CD4-positive, alpha-beta T cell treated with Interleukin-4 for 4 hours (primary cell): Measurements from ENCODE around the gene GDF9.

Experiments used
- DNase-seq: peaks from one replicate; pipeline ENCODE4 v3.0.0-alpha.2; 2020

The GDF9 gene

GRCh38 chr5:132866342-132867045 lies at the start of gene GDF9, which contains the start of gene UQCRQ:
Gene GDF9, minus strand, starts transcription at chr5:132866469. Its CDS starts 1,936 bp downstream, at chr5:132864533.
Gene UQCRQ, plus strand, starts transcription at chr5:132866642. Its CDS starts 240 bp downstream, at chr5:132866882.
- DNase-seq: peak; percentile 98

GRCh38 chr5:132915681-132916080 lies 49.4 kb upstream of the GDF9 start:
- DNase-seq: no peak

- DNase-seq: no peak
Observed at GRCh38 chr5:132909702-132910101, 43.4 kb upstream of the GDF9 start.

- DNase-seq: no peak
Observed at GRCh38 chr5:132907161-132907560, 40.9 kb upstream of the GDF9 start.

GRCh38 chr5:132905938-132906337 lies 39.7 kb upstream of the GDF9 start:
- no peak for DNase-seq

- no peak for DNase-seq
Observed at GRCh38 chr5:132901730-132902129, 35.5 kb upstream of the GDF9 start.

- no peak for DNase-seq
Observed at GRCh38 chr5:132901036-132901435, 34.8 kb upstream of the GDF9 start.

GRCh38 chr5:132898094-132898493 lies 31.8 kb upstream of the GDF9 start:
- no peak for DNase-seq

- no peak for DNase-seq
Observed at GRCh38 chr5:132896685-132897084, 30.4 kb upstream of the GDF9 start.

- DNase-seq: no peak
Observed at GRCh38 chr5:132895719-132896305, 29.5 kb upstream of the GDF9 start.

GRCh38 chr5:132890817-132891216 lies 24.5 kb upstream of the GDF9 start:
- no peak for DNase-seq

GRCh38 chr5:132889501-132889900 lies 23.2 kb upstream of the GDF9 start:
- DNase-seq: no peak

GRCh38 chr5:132887283-132887682 lies 21.0 kb upstream of the GDF9 start:
- no peak for DNase-seq

GRCh38 chr5:132886064-132886823 lies 20.0 kb upstream of the GDF9 start:
- no peak for DNase-seq

- no peak for DNase-seq
Observed at GRCh38 chr5:132884548-132884947, 18.3 kb upstream of the GDF9 start.

- peak; percentile 47 for DNase-seq
Observed at GRCh38 chr5:132883261-132883834, 17.1 kb upstream of the GDF9 start.

GRCh38 chr5:132877938-132878337 lies 11.7 kb upstream of the GDF9 start:
- no peak for DNase-seq

- DNase-seq: no peak
Observed at GRCh38 chr5:132877466-132877865, 11.2 kb upstream of the GDF9 start.

- DNase-seq: no peak
Observed at GRCh38 chr5:132876020-132876759, 9.9 kb upstream of the GDF9 start.

GRCh38 chr5:132873930-132874271 lies 7.6 kb upstream of the GDF9 start:
- no peak for DNase-seq

GRCh38 chr5:132873119-132873929 lies 7.1 kb upstream of the GDF9 start, which contains the start of gene LEAP2:
Gene LEAP2, plus strand, starts transcription at chr5:132873668. Its CDS starts 27 bp downstream, at chr5:132873695.
- DNase-seq: no peak

- DNase-seq: no peak
Observed at GRCh38 chr5:132872788-132873118, 6.5 kb upstream of the GDF9 start.
